ENCODE results near the gene EMCN.

DNA sequence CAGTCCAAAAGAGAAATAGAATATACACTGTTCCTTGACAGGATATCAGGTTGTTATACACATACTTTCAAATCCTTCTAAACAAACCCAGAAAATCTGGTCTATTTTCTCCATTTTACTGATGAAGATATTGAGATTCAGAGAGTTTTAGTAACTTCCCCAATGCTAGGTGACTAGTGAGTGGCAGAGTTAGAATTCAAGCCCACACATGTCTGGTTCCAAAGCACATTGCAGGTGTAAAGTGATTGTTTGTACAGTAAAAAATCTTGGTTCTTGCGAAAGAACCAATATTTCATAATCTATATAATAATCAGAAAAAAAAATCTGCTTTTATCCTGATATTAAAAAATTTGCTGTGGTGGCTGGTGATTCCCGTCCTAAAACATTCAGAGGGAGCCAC lies 39.5 kb upstream of the EMCN start:
- TF ChIP-seq YY1 (IDR thresholded peaks at IDR 0.05; ENCODE audit: insufficient read depth, insufficient read length), result no peak
- TF ChIP-seq ZNF274 (IDR thresholded peaks at IDR 0.05; ENCODE audit: low read depth, low read length), result no peak

All from NT2/D1 (cell line).